IPS-11a (cell line): Measurements from ENCODE around the gene PRDM11.

Experiments used
- H3K4me3 ChIP-seq: one replicate; pipeline ENCODE4 v1.5.1; 2013; ENCODE audit warnings: low read depth, low read length, control low read depth

The PRDM11 gene

GRCh38 chr11:45141631-45142030 lies 4.8 kb upstream of the PRDM11 start:
- H3K4me3 ChIP-seq: no peak overlapping the region

- H3K4me3 ChIP-seq: no peak overlapping the region
Observed at GRCh38 chr11:45142241-45143055, 4.0 kb upstream of the PRDM11 start.

GRCh38 chr11:45143494-45143893 lies 2.9 kb upstream of the PRDM11 start:
- no peak overlapping the region for H3K4me3 ChIP-seq

- H3K4me3 ChIP-seq: no peak overlapping the region
Observed at GRCh38 chr11:45144126-45145082, 2.0 kb upstream of the PRDM11 start.

- H3K4me3 ChIP-seq: peak overlapping the region; percentile 20
Observed at GRCh38 chr11:45145083-45145378, 1.4 kb upstream of the PRDM11 start.

- peak overlapping the region; percentile 65 for H3K4me3 ChIP-seq
Observed at GRCh38 chr11:45145379-45146071, 914 bp upstream of the PRDM11 start.

GRCh38 chr11:45147017-45147728 lies 734 bp downstream of the PRDM11 start:
- peak overlapping the region; percentile 72 for H3K4me3 ChIP-seq

GRCh38 chr11:45147891-45148675 lies 1.6 kb downstream of the PRDM11 start:
- H3K4me3 ChIP-seq: peak overlapping the region; percentile 72

- no peak overlapping the region for H3K4me3 ChIP-seq
Observed at GRCh38 chr11:45149483-45150056, 3.1 kb downstream of the PRDM11 start.

GRCh38 chr11:45150301-45150700 lies 3.9 kb downstream of the PRDM11 start:
- no peak overlapping the region for H3K4me3 ChIP-seq

GRCh38 chr11:45150943-45151342 lies 4.5 kb downstream of the PRDM11 start:
- no peak overlapping the region for H3K4me3 ChIP-seq

- H3K4me3 ChIP-seq: no peak overlapping the region
Observed at GRCh38 chr11:45151362-45151982, 5.0 kb downstream of the PRDM11 start.

- H3K4me3 ChIP-seq: no peak overlapping the region
Observed at GRCh38 chr11:45152740-45153595, 6.5 kb downstream of the PRDM11 start.

- no peak overlapping the region for H3K4me3 ChIP-seq
Observed at GRCh38 chr11:45154276-45154675, 7.8 kb downstream of the PRDM11 start.

GRCh38 chr11:45155058-45155551 lies 8.7 kb downstream of the PRDM11 start:
- no peak overlapping the region for H3K4me3 ChIP-seq

- H3K4me3 ChIP-seq: no peak overlapping the region
Observed at GRCh38 chr11:45155627-45156180, 9.3 kb downstream of the PRDM11 start.

GRCh38 chr11:45156201-45156600 lies 9.8 kb downstream of the PRDM11 start:
- no peak overlapping the region for H3K4me3 ChIP-seq

- no peak overlapping the region for H3K4me3 ChIP-seq
Observed at GRCh38 chr11:45156741-45157140, 10.3 kb downstream of the PRDM11 start.
